Urinary bladder (tissue), 4 donors: ENCODE results near the gene SLFNL1. TPM values are rescaled to one million over a fixed set of nuclear protein-coding genes. Genes with fewer than 3 reads are reported as not detected.

Experiments used
- DNase-seq: peaks from one replicate; pipeline ENCODE4 v3.0.0-alpha.2; 2015; ENCODE audit errors: extremely low spot score
- H3K27ac ChIP-seq: one replicate; pipeline ENCODE4 v1.5.1; 2013; ENCODE audit warnings: low read depth, mild to moderate bottlenecking, moderate library complexity
- H3K36me3 ChIP-seq: one replicate; pipeline ENCODE4 v1.6.1; 2013; ENCODE audit warnings: mild to moderate bottlenecking, moderate library complexity; ENCODE audit not compliant: insufficient read depth
- H3K4me1 ChIP-seq: one replicate; pipeline ENCODE4 v1.6.1; 2013; ENCODE audit warnings: mild to moderate bottlenecking, moderate library complexity; ENCODE audit not compliant: insufficient read depth
- H3K4me3 ChIP-seq: one replicate; pipeline ENCODE4 v1.5.1; 2013; ENCODE audit warnings: low read depth, low read length
- WGBS: extraction: QIAGEN DNeasy Blood & Tissue Kit; methylation state at CpG from one replicate; pipeline ENCODE4 v1.1.7; 2013; 5-methylcytosine and 5-hydroxymethylcytosine counted together
- polyA plus RNA-seq: library from polyadenylated mRNA; stranded (reverse); fragments of 200-250 nt; gene quantifications from one replicate; pipeline ENCODE4 v1.2.3, GENCODE V29; 2013
- total RNA-seq: library from RNA; depleted of rRNA; stranded (reverse); fragments of >200 nt; gene quantifications from one replicate; pipeline ENCODE4 v1.2.3, GENCODE V29; 2014
- donor health status: healthy with polysubstance abuse.
- donor health status: healthy.

Gene SLFNL1
- total and polyA plus RNA-seq, 2 donors: 0.24 to 0.69 TPM

DNA sequence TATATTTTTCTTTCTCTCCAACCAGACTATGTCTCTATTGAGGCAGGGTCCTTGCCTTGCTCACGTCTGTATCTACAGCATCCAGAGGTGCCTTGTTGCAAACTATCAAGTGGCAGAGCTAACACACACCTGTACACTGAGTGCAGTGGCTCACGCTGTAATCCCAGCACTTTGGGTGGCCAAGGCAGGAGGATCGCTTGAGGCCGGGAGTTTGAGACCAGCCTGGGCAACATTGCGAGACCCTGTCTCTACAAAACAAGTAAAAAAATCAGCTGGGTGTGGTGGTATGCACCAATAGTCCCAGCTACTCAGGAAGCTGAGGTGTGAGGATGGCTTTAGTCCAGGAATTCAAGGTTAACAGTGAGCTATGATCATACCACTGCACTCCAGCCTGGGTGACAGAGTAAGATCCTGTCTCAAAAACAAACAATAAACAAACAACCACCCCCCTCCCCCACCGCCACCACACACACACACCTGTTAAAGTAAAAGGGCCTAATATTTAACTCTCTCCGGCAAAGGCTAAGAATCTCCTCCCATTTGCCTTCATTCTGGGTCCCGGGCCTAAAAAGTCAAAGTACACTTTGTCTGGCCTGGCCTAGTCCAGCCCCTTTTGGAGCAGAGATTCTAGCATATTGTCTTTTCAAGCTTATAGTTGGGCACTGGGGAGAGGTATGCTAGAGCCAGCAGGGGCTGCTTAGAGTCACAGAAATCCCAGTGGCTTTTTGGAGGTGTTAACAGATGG is 9.5 kb upstream of the SLFNL1 start:
- Histone ChIP-seq H3K36me3 (peaks cover 4% of the 10 kb centered on the region), H3K27ac (no peak overlapping the region), H3K4me3 (no peak overlapping the region), H3K4me1 (no peaks in the 10 kb centered on the region)
- WGBS: 93% methylated on average over 8 of the region's 8 CpGs
- no peak for DNase-seq

DNA sequence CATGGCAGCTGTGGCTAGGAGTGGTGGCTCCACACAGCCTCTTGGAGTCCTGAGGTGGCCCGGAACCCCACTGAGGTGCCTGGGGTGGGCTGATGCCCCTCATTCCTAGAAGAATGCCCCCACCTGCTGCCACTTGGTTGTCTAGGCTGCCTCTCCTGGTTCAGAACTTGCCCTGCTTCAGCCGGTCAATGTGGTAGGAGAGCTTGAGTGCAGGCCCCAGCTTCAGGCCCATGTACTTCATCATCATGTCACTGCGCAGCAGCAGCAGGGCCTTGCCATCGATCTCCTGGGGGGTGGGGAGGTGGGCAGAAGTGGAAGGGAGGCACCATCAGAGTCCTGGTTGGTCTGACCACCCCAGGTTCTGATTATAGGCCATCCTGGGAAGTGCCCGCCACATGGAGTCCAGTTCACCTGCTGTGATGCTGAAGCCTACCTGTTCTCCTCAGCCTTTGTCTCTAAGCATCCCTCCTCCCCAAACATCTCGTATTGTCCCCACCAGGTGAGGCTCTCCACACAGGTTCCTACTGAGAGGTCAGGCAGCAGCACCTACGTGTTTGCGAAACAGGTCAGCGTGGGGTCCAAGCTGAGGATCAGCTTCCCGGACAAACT is 6.6 kb upstream of the SLFNL1 start:
- WGBS: 98% methylated on average over 10 of the region's 10 CpGs
- Histone ChIP-seq H3K4me3 (no peak overlapping the region), H3K36me3 (no peaks in the 10 kb centered on the region), H3K27ac (no peak overlapping the region), H3K4me1 (no peaks in the 10 kb centered on the region)
- DNase-seq: no peak

DNA sequence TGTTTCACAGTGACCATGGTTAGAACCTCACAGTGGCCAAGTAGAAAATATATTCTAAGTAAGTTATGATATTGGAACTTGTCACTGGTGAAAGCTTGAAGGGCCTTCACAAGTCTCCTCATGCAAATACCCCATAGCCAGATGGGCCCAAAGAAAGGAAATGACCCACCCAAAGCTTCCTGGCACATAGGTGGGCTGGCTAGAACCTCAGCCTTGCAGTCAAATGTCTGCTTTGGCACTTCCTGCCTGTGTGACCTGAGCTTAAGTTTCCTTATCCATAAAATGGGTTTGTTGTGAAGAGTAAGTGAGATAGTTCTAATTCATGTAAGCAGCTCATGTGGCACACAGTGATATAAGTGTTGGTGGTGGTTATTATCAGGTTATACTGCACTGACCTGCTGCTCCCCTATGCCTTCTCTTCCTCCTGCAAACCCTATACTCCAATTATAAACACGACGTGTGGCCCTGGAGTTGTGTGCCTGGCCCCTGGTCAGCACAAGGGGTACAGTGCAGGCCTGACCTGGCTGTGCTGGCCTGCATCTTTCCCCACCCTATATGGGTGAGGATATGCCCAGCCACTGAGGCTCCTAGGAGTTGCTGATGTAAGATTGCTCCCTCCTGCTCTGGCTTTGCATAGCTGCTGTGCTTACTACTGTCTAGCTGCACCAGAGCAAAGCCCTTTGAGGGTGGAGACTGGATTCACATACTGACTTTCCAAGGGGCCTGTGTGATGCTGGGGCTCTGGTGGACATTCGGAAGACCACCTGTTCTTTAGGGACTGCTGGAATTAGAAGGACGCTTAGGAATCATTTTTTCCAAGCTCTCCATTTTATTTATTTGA is 4.7 kb upstream of the SLFNL1 start:
- H3K4me1 ChIP-seq: no peaks in the 10 kb centered on the region
- no peak overlapping the region for H3K27ac ChIP-seq
- H3K4me3 ChIP-seq: no peak overlapping the region
- WGBS: 97% methylated on average over 4 of the region's 4 CpGs
- no peaks in the 10 kb centered on the region for H3K36me3 ChIP-seq
- DNase-seq: no peak

DNA sequence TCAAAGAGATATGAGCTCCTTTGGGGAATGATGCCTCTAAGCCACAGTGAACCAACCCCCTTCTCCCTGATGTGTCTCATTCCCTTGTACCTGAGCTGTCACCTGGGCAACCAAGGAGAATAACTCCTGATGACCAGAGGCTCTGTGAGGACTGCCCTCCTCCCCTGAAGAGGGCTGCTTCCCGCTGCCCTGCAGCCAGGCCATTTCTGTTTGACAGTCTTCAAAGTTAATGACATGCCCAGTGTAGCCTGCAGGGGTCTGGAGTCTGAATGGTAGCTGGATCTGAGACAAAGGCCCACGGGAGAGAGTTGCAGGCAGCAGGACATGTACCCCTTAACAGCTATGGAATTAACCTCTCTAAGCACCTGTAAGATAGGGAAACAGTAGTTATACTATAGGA is 3.4 kb upstream of the SLFNL1 start:
- no peak for DNase-seq
- WGBS: 69% methylated on average over 2 of the region's 2 CpGs
- no peaks in the 10 kb centered on the region for H3K4me1 ChIP-seq
- no peak overlapping the region for H3K27ac ChIP-seq
- H3K36me3 ChIP-seq: no peaks in the 10 kb centered on the region
- no peak overlapping the region for H3K4me3 ChIP-seq

DNA sequence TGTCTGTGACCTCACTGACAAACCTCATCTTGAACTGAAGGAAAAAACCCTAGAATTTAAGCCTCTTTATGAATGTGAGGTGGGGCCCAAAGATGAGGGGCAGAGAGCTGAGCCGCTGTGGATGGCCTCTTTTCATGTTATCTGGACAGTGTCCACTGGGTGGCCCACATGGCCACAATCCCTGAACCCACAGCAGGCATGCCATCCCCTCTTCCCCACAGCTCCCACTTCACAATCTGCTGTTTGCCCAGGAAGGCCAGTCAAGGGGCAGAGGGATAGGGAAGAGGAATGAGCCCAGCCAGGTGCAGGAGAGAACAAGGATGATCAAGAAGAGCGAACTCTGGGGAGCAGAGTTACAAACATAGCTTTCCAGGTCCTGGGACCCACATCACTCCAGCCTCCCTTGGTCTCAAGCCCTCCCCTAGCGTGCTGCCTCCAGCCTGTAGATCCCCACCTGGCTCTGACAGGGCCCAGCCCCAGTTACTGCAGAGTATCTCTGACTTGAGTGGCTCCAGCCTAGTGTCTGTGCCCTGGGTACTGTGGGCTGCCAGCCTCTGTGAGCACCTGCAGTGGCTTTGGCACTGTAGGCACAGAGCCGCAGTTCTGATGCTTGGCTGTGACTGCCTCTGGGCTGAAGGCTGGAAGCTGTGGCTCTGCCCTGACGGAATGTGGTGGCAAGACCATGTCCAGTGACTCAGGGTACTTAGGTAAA is 1.9 kb upstream of the SLFNL1 start:
- Histone ChIP-seq H3K36me3 (no peaks in the 10 kb centered on the region), H3K4me1 (no peaks in the 10 kb centered on the region), H3K27ac (no peak overlapping the region), H3K4me3 (no peak overlapping the region)
- no peak for DNase-seq
- 94% methylated on average over 5 of the region's 5 CpGs for WGBS

DNA sequence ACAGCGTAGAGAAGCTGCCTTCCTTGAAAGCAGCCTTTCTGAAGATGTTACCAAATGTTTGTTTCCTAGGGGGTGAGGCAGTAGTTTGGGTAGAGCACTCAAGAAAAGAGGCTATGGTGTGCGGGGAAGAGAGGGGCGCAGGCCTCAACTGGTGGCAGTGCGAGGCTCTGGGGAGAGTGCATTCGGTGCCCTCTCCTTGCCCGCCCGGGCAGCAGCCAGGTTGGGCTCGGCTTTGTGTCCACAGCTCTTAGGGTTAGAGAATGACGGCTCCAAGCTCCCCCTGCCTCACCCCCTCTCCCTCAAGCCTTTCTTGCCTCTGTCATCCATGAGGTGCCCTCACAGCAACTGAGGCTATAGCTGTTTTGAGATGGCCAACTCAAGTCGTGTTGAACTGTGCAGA is 899 bp upstream of the SLFNL1 start:
- no peak for DNase-seq
- no peaks in the 10 kb centered on the region for H3K36me3 ChIP-seq
- no peak overlapping the region for H3K27ac ChIP-seq
- WGBS: 88% methylated on average over 10 of the region's 10 CpGs
- H3K4me3 ChIP-seq: no peak overlapping the region
- no peaks in the 10 kb centered on the region for H3K4me1 ChIP-seq

DNA sequence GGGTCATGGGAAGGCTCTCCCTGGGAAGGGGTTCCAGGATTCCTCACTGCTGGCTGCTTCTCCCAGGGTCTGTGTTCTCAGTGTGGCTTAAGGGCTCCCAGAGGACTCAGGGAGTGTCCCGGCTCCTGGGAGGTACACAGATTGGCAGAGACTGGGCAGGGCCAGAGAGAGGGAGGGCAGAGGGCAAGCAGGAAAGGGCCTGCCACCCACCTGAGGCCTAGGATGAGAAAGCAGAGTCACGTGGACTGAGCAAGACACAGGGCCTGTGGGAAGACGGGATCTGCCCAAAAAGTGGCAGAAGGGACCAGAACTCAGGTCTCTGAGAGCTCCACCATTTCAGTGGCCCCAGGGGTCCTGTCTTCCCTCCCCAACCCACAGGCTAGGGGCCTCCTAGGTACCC is 871 bp downstream of the SLFNL1 start:
- Histone ChIP-seq H3K4me1 (no peaks in the 10 kb centered on the region), H3K36me3 (no peaks in the 10 kb centered on the region), H3K4me3 (no peak overlapping the region), H3K27ac (no peak overlapping the region)
- 70% methylated on average over 3 of the region's 3 CpGs for WGBS
- no peak for DNase-seq

DNA sequence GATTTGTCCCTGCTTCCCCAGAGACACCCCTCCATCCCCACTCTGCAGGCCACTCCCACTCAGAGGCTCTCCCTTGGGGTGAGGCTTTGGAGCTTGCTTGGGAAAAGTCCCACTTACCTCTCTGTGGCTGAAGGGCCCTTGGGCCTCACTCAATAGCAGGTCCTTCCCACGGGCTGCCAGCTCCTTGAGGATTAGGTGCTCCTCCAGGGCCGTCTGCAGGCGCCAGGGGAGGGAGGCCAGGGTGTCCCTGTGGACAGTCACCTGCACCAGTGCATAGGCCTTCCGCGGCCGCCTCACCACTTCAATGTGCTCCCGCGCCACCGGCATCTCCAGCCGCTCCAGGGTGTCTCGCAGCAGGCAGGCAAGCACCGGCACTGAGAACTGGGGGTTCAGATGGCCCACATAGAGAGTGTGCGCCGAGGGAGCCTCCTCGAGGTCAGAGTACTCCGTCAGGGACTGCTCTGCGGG is 1.4 kb downstream of the SLFNL1 start:
- H3K36me3 ChIP-seq: no peaks in the 10 kb centered on the region
- H3K27ac ChIP-seq: no peak overlapping the region
- H3K4me3 ChIP-seq: no peak overlapping the region
- H3K4me1 ChIP-seq: no peaks in the 10 kb centered on the region
- no peak for DNase-seq
- WGBS: 91% methylated on average over 17 of the region's 17 CpGs

DNA sequence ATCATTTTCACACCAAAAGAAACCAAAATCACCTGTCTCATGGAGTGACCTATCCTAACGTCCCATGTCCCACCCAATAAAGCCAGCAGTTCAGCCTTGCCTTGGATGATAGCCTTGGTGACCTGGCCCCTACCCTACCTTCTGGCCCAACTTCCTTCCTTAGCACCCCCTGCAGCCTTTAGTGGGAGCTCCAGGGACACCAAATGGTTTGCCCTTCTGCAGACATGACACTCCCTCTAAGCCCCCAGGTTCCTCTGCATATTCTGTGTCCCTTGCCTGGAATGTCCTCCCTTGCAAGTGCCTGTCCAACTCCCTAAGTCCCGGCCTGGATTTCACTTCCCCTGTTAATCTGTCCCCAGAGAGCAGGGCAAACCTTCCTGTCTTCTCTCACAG is 2.2 kb downstream of the SLFNL1 start:
- no peak for DNase-seq
- 64% methylated on average over 2 of the region's 2 CpGs for WGBS
- Histone ChIP-seq H3K36me3 (no peaks in the 10 kb centered on the region), H3K27ac (no peak overlapping the region), H3K4me1 (no peaks in the 10 kb centered on the region), H3K4me3 (no peak overlapping the region)

DNA sequence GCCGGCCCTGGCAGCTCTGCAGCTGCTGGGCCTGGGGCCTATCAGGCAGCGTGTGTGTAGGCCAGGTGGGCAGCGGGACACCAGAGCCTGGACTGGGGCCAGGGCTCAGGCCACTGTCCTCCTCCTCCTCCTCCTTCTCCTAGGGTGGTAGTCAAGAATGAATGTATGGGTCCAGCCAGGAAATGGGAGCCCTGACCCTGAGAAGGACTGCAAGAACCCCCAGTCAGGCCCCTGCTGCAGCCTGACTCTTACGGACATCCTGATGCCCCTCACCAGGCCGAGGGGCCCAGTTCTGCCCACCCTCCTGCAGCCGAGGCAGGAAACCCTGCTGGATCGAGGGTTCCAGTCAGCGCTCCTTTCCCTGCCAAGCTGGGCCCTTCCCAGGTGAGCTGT is 3.5 kb downstream of the SLFNL1 start:
- H3K4me1 ChIP-seq: no peaks in the 10 kb centered on the region
- no peak overlapping the region for H3K4me3 ChIP-seq
- H3K27ac ChIP-seq: no peak overlapping the region
- no peaks in the 10 kb centered on the region for H3K36me3 ChIP-seq
- DNase-seq: no peak
- WGBS: 90% methylated on average over 8 of the region's 8 CpGs

DNA sequence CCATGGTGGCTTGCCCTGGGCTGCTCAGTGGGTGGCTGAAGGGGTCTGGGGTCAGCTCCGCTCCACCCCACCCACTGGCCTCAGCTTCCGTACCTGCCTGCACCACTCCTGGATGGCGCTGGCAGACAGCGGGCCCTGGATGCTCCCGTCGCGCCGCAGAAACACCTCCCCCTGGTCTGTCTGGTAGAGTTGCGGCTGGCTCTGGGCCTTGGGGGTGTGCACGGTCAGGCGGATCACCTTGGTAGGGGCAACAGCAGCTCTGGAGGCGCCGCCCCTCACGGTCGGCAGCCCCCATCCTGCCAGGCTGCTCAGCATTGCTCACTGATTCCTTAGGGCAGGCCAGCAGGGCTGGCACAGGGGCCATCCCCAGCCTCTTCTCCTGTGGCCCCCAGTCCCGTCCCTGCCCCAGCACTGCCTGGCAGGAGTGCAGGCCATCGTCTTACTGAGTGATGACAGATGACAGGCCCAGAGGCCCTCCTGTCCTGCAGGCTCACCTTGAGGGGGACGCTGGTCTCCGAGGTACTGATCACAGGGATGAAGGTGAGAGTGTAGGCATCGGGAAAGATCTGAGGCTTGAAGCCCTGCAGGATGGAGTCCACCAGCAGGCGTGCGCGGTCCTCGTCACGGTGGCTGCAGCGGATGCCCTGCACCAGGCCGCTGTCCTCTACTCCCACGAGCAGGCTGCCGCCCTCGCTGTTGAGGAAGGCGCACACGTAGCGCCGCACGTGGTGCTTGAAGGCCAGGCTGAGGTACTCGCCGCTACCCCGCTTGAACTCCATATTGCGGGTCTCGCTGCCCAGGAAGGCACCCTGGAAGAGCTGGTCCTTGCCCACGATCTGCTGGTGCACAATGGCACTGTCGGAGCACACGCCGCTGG is 4.1 kb downstream of the SLFNL1 start:
- Histone ChIP-seq H3K4me3 (no peak overlapping the region), H3K27ac (no peak overlapping the region), H3K4me1 (no peaks in the 10 kb centered on the region), H3K36me3 (no peaks in the 10 kb centered on the region)
- DNase-seq: no peak
- 95% methylated on average over 44 of the region's 44 CpGs for WGBS

DNA sequence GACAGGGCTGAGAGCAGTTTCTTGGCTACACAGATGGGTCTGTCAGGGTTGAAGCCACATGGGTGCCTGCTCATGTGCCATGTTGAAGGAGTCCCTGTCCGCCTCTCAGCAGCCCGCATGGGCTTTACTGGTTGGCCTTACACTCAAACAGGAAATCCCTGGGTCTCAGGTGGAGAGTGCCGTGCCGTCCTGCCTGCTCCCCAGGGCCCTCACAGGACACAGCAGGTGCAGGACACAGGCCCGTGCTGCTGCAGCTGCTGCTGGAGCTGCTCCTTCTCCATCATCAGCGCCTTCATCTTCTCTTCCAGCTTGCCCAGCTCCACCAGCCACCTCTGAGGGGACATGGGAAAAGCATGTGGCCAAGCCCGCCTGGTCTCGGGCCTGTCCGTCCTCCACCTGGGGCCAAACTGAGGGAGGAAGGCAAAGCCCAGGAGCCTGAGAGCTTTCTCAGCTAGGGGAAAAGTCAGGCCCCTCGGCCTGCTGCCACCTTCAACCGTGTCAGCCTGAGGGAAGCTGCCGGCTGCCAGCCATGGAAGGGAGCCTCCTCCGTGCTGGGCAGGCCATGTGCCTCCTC is 5.5 kb downstream of the SLFNL1 start:
- WGBS: 87% methylated on average over 13 of the region's 13 CpGs
- H3K36me3 ChIP-seq: peaks cover 2% of the 10 kb centered on the region

More for the DNA sequence above, 5.5 kb downstream of the SLFNL1 start:
- DNase-seq: no peak
- no peak overlapping the region for H3K4me3 ChIP-seq
- H3K4me1 ChIP-seq: no peaks in the 10 kb centered on the region
- no peak overlapping the region for H3K27ac ChIP-seq
